Transverse colon (tissue), 3 donors: ENCODE results near the gene BANF2.

Experiments used
- EP300 ChIP-seq: sonication (generic); formaldehyde crosslinking; IDR thresholded peaks from one replicate; pipeline ENCODE4 v1.6.1; 2017; ENCODE audit warnings: antibody characterized with exemption, low read depth
- POLR2AphosphoS5 ChIP-seq, 3 donors: sonication (generic); formaldehyde crosslinking; IDR thresholded peaks; one replicate each; pipeline ENCODE4 v1.6.1; 2016; ENCODE audit warnings: antibody characterized with exemption in 3 of 3

- TF ChIP-seq EP300 (no peak), POLR2AphosphoS5 (IDR thresholded peaks at IDR 0.05) (no peak)
Observed at GRCh38 chr20:17663040-17663399, 36.7 kb upstream of the BANF2 start.
